COR-L47 (cell line): ENCODE results near the gene PODN.

ENCODE experiments used
- DNase-seq: peaks from one replicate; lab custom pipeline; 2025; lab: John Stamatoyannopoulos, UW

PODN gene

GRCh38 chr1:53050310-53050709 is 11.7 kb upstream of the PODN start:
- DNase-seq = no peak

DNA sequence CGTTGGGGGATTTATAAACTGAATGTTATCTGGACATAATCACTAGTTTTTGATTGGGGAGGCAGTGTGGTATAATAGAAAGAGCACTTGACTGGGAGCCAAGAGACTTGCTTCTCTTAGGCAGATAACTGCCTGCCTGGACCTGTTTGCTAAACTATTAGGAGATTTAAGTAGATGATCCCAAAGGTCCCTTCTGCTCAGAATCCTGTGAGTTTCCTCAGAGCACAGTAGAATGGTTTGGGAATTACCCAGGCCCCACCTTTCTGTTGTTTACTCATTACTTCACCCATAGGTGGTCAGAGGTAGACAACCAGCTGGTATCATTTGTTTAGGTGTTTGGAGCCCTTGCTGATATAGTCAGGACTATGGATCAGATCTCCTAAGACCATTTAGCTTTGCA is 10.3 kb upstream of the PODN start:
- no peak for DNase-seq

DNA sequence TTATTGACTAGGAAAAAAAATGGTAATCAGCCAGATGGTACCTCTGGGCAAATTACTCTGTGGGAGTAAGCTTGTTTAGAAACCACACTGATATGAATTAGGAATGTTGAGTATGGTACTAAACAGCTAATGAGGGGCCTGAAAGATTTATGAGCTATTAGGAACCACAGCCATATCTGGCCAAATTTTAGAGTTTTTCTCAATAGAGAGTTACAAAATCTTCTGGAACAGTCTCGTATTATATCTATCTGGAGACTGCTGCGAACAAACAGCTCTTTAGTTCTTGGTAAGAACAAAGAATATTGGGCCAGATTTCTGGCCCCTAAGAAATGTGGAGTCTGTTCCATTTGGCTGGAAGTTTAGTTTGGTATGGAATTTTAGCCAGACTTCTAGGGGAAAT is 4.9 kb upstream of the PODN start:
- no peak for DNase-seq

DNA sequence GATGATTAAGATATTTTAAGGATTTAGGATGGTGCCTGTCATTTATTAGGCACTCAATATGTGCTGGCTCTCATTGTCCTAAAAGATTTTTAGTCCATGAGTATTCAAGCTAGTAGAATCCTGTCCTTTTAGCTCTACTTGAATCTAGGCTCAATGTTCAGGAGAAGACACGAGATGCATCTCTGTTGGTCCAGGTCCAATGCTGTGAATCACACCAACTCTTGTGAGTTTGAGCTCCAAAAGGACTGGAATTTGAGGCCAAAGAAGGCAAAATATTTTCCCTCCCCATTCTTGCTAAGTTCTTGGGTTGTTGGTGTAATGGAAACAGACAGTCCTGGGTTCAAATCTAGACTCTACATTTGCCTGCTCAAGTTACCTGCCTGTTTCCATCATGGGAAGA is 1.4 kb upstream of the PODN start:
- DNase-seq = no peak

DNA sequence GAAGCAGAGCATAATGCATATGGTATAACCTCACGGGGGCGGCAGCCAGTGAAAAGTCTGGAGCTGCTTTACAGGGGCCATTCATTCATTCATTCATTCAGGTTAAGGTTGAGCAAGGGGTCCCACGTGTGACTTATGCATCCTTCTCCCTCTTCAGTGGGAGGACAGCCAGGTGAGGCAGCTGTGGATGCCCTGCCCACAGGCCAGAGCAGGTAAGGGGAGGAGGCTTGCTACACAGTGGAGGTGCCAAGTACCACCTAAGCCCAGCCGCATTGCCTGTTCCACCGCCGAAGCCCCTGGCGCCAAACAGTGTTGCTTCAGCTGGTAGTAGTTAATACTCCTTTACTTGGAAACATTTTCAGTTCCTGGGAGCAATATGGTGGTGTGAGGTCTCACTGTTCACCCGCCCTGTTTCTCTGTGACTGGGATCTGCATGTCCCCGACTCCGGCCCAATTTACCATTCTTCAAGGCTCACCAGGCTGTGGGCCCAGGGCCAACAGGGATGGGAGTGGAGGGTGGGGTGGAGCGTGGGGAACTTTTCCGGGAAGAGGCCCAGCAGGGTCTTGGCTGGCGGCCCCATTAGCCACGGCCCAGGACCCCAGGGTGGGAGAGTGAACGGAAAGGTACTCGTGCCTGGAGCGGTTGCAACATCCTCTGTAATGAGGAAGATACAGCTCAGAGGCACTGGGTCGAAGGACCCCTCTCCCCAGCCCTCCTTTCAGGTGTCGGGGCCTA is 722 bp upstream of the PODN start:
- DNase-seq = no peak

GRCh38 chr1:53062708-53063591 is 937 bp downstream of the PODN start:
- DNase-seq = no peak

GRCh38 chr1:53063744-53064515 is 1.9 kb downstream of the PODN start:
- DNase-seq = no peak

GRCh38 chr1:53065391-53065790 is 3.4 kb downstream of the PODN start:
- DNase-seq = no peak

- no peak for DNase-seq
These were observed 4.5 kb downstream of the PODN start for GRCh38 chr1:53066488-53066887.

- DNase-seq = no peak
These were observed 5.1 kb downstream of the PODN start for GRCh38 chr1:53066891-53067738.

DNA sequence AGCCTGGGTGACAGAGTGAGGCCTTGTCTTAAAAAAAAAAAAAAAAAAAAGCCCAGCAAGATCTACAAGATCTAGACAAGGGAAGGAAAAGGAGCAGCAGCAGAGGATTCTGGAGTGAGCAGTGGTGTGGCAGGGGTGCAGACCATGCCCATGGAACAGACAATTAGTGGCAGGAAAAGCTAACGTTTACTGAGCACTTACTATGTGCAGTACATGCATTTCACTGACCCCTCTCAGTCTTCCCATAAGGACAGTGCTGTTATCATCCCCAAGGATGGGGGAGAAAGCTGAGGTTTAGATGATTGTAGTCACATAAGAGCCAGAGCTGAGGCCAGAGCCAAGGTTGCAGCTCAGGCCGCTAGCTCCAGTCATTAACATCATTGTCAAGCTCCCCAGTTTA is 5.9 kb downstream of the PODN start:
- no peak for DNase-seq

- DNase-seq = no peak
These were observed 6.5 kb downstream of the PODN start for GRCh38 chr1:53068314-53069099.

DNA sequence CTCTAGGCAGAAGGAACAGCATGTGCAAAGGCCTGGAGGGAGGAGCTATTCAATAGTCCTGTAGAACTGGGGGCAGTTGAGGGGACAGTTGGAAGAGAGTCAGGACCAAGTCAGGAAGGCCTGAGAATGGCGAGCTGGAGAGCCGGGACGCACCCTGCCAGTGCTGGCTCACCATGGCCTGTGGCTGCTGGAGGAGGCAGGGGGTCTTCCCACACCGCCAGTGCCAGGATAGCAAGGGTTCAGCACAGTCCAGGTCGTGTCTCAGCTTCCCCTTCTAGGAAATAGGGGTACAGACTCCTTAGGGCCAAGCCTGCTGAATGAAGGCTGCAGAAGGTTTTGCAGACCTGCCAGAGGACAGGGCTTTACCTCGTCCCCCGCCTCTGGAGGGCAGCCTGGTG is 7.3 kb downstream of the PODN start:
- DNase-seq = no peak

DNA sequence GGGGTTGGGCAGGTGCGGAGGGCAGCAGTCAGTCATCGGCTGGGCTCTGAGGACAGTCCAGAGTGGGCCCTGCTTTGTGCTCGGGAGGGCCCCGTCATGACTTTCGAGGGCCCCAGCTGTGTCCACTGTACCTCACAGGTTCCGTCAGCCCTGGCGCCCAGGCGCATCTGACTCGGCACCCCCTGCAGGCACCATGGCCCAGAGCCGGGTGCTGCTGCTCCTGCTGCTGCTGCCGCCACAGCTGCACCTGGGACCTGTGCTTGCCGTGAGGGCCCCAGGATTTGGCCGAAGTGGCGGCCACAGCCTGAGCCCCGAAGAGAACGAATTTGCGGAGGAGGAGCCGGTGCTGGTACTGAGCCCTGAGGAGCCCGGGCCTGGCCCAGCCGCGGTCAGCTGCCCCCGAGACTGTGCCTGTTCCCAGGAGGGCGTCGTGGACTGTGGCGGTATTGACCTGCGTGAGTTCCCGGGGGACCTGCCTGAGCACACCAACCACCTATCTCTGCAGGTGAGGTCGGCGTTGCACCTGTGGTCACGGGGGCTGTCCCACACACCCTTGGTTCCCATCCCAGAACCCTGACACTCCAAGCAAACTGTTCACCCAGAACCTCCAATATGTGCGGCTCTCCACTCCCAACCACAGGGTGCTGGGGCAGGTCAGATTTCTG is 7.8 kb downstream of the PODN start:
- DNase-seq = no peak

- no peak for DNase-seq
These were observed 8.6 kb downstream of the PODN start for GRCh38 chr1:53070621-53071020.

- no peak for DNase-seq
These were observed 9.3 kb downstream of the PODN start for GRCh38 chr1:53071167-53071865.

DNA sequence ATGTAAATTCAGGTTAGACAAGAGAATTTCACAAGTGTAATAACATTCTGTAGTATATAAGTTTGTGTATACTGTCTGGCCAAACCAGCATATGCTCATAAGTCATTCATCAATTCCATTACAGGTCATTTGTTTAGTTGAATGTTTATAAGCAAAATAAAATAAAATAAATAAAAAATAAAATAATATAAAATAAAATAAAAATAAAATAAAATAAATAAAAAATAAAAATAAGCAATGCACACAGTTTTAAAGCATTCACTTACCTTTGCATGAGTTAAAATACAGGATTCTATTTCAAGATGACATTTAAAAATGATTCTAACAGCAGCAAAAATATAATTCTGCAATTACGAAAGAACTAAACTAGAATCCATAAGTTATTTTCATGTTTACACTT is 9.9 kb downstream of the PODN start:
- DNase-seq = no peak

- DNase-seq = no peak
These were observed 11.3 kb downstream of the PODN start for GRCh38 chr1:53073287-53073686.

GRCh38 chr1:53073868-53074311 is 11.9 kb downstream of the PODN start:
- DNase-seq = no peak
